ENCODE measurements around the gene ADAM29. TPM values are rescaled to one million over a fixed set of nuclear protein-coding genes. Genes with fewer than 3 reads are reported as not detected.

The ADAM29 gene
- total RNA-seq, 1 donor from 2014 or later = not detected

DNA sequence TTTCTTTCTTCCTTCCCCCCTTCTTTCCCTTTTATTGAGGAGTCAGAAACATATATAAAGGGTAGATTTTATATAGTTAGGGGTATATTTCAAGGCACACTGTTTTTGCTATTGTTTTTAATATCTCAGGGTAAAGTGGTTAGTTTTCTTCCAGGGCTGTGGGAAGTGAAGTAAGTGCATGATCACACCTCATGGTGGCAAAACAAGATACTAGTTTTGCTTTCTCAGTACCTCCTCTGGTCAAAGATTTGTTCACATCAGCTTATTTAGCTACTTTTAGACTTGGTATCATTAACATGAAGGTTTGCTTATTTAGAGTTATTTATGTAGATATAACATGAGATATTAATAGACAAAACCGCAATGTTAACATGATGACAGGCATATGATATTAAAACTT is 21.8 kb downstream of the ADAM29 start:
- no peaks in the 10 kb centered on the region for H4K20me1 ChIP-seq (ENCODE audit: low read depth)
- no peak overlapping the region for H3K4me3 ChIP-seq
- TF ChIP-seq EZH2phosphoT487 (IDR thresholded peaks at IDR 0.05) (no peak), EZH2 (IDR thresholded peaks at IDR 0.05) (no peak)
- TF ChIP-seq, protein P1, sequence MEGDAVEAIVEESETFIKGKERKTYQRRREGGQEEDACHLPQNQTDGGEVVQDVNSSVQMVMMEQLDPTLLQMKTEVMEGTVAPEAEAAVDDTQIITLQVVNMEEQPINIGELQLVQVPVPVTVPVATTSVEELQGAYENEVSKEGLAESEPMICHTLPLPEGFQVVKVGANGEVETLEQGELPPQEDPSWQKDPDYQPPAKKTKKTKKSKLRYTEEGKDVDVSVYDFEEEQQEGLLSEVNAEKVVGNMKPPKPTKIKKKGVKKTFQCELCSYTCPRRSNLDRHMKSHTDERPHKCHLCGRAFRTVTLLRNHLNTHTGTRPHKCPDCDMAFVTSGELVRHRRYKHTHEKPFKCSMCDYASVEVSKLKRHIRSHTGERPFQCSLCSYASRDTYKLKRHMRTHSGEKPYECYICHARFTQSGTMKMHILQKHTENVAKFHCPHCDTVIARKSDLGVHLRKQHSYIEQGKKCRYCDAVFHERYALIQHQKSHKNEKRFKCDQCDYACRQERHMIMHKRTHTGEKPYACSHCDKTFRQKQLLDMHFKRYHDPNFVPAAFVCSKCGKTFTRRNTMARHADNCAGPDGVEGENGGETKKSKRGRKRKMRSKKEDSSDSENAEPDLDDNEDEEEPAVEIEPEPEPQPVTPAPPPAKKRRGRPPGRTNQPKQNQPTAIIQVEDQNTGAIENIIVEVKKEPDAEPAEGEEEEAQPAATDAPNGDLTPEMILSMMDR (IDR thresholded peaks at IDR 0.05) = no peak
- no peaks in the 10 kb centered on the region for H3K79me2 ChIP-seq (ENCODE audit: low read depth)
- Mint-ChIP-seq H3K4me1 (no peaks in the 10 kb centered on the region), H3K36me3 (no peaks in the 10 kb centered on the region), H3K4me3 (no peak overlapping the region), H3K27ac (no peak overlapping the region), H3K27me3 (ENCODE audit: insufficient read depth, low read depth) (no peaks in the 10 kb centered on the region), H3K9me3 (peaks cover 2% of the 10 kb centered on the region)
- no peaks in the 10 kb centered on the region for H3K4me1 ChIP-seq
- no peak for DNase-seq (ENCODE audit: low spot score)
- H2AFZ ChIP-seq (replicated peaks) = no peak overlapping the region
- no peak overlapping the region for H3K27ac ChIP-seq
- H3K9ac ChIP-seq = no peak overlapping the region
- H3K4me2 ChIP-seq = no peak overlapping the region
- no peaks in the 10 kb centered on the region for H3K27me3 ChIP-seq
- no peaks in the 10 kb centered on the region for H3K9me3 ChIP-seq (ENCODE audit: low read depth)
- H3F3A ChIP-seq (ENCODE audit: low read depth) = no peaks in the 10 kb centered on the region
- no peaks in the 10 kb centered on the region for H3K36me3 ChIP-seq

DNA sequence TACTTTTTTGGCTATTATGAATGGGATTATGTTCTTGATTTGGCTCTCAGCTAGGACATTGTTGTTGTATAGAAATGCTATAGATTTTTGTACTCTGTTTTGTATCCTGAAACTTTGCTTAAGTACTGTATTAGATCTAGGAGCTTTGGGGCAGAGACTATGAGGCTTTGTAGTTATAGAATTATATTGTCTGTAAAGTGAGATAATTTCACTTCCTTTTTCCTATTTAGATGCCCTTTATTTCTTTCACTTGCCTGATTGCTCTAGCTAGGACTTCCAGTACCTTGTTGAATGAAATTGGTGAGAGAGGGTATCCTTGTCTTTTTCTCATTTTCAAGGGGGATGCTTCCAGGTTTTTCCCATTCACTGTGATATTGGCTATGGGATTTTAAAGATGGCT is 28.1 kb downstream of the ADAM29 start:
- TF ChIP-seq, protein P1 (IDR thresholded peaks at IDR 0.05) = no peak
- TF ChIP-seq EZH2 (IDR thresholded peaks at IDR 0.05) (no peak), EZH2phosphoT487 (IDR thresholded peaks at IDR 0.05) (no peak)
- no peaks in the 10 kb centered on the region for H3K4me1 Mint-ChIP-seq
- Histone ChIP-seq H3K9me3 (ENCODE audit: low read depth) (no peaks in the 10 kb centered on the region), H3K4me3 (no peak overlapping the region), H3K27me3 (no peaks in the 10 kb centered on the region), H3K4me2 (no peak overlapping the region), H4K20me1 (ENCODE audit: low read depth) (no peaks in the 10 kb centered on the region), H3K27ac (no peak overlapping the region), H3K9ac (no peak overlapping the region), H3K36me3 (no peaks in the 10 kb centered on the region), H3K4me1 (no peaks in the 10 kb centered on the region), H3K79me2 (ENCODE audit: low read depth) (no peaks in the 10 kb centered on the region), H2AFZ (replicated peaks) (no peak overlapping the region), H3F3A (ENCODE audit: low read depth) (no peaks in the 10 kb centered on the region)
- no peaks in the 10 kb centered on the region for H3K27me3 Mint-ChIP-seq (ENCODE audit: insufficient read depth, low read depth)
- no peak overlapping the region for H3K27ac Mint-ChIP-seq
- no peak overlapping the region for H3K4me3 Mint-ChIP-seq
- H3K36me3 Mint-ChIP-seq = no peaks in the 10 kb centered on the region
- DNase-seq (ENCODE audit: low spot score) = no peak
- peaks cover 2% of the 10 kb centered on the region for H3K9me3 Mint-ChIP-seq

DNA sequence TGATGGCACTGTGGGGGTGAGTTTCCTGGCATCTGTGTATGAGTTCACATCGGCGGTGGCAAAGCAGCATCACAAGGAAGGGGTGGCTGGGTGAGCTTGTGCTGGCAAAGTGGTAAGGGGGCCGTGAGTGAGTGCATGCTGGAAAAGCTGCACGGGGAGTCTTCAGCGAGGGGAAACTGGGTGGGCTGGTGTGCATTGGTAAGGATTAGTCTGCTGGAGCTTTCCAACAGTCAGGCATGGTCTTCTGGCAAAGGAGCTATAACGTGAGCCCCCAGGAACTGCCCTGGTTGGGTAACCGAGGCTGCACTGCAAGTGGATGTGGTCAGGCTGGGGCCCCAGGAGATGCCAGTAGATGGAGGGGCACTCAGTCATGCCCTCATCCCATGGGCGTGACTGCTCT is 30.7 kb downstream of the ADAM29 start:
- no peaks in the 10 kb centered on the region for H3F3A ChIP-seq (ENCODE audit: low read depth)
- no peak overlapping the region for H3K4me2 ChIP-seq
- H3K4me3 ChIP-seq = no peak overlapping the region
- Mint-ChIP-seq H3K27ac (no peak overlapping the region), H3K9me3 (no peaks in the 10 kb centered on the region), H3K4me3 (no peak overlapping the region), H3K27me3 (ENCODE audit: insufficient read depth, low read depth) (no peaks in the 10 kb centered on the region), H3K4me1 (no peaks in the 10 kb centered on the region), H3K36me3 (no peaks in the 10 kb centered on the region)
- TF ChIP-seq EZH2 (IDR thresholded peaks at IDR 0.05) = no peak
- TF ChIP-seq, protein P1 (IDR thresholded peaks at IDR 0.05) = no peak
- no peak for TF ChIP-seq EZH2phosphoT487 (IDR thresholded peaks at IDR 0.05)
- no peaks in the 10 kb centered on the region for H3K27me3 ChIP-seq
- no peak for DNase-seq (ENCODE audit: low spot score)
- H2AFZ ChIP-seq (replicated peaks) = no peak overlapping the region
- no peaks in the 10 kb centered on the region for H3K4me1 ChIP-seq
- H3K36me3 ChIP-seq = no peaks in the 10 kb centered on the region
- H4K20me1 ChIP-seq (ENCODE audit: low read depth) = no peaks in the 10 kb centered on the region
- no peaks in the 10 kb centered on the region for H3K79me2 ChIP-seq (ENCODE audit: low read depth)
- no peak overlapping the region for H3K27ac ChIP-seq
- no peak overlapping the region for H3K9ac ChIP-seq
- H3K9me3 ChIP-seq (ENCODE audit: low read depth) = no peaks in the 10 kb centered on the region

Measured in neural progenitor cell (in vitro differentiated cells).